Muscle of leg (tissue), 16 donors: ENCODE results near the gene PDLIM7. TPM values are rescaled to one million over a fixed set of nuclear protein-coding genes. Genes with fewer than 3 reads are reported as not detected.
A peak's percentile ranks its signal among the peaks of the same experiment; 100 is the strongest.

ENCODE experiments used
- DNase-seq: peaks from one replicate; pipeline ENCODE4 v3.0.0; 2013
- H3K27ac ChIP-seq: one replicate; pipeline ENCODE4 v1.5.1; 2013; ENCODE audit warnings: mild to moderate bottlenecking, low read length, control low read depth
- H3K27me3 ChIP-seq: one replicate; pipeline ENCODE4 v1.6.1; 2013; ENCODE audit warnings: low read length; ENCODE audit not compliant: control insufficient read depth, insufficient read depth
- H3K36me3 ChIP-seq: one replicate; pipeline ENCODE4 v1.6.1; 2013; ENCODE audit warnings: low read length; ENCODE audit not compliant: control insufficient read depth, insufficient read depth
- H3K4me1 ChIP-seq: one replicate; pipeline ENCODE4 v1.6.1; 2013; ENCODE audit warnings: low read length; ENCODE audit not compliant: control insufficient read depth, insufficient read depth
- H3K4me3 ChIP-seq: one replicate; pipeline ENCODE4 v1.5.1; 2013; ENCODE audit warnings: low read length, control low read depth
- H3K9me3 ChIP-seq: replicated peaks from 2 replicates; pipeline ENCODE4 v1.6.1; 2013; ENCODE audit warnings: low read depth, low read length; ENCODE audit not compliant: control insufficient read depth
- WGBS: methylation state at CpG from one replicate; pipeline ENCODE4 v1.1.5; 2013; ENCODE audit warnings: missing lambda C conversion rate; ENCODE audit not compliant: insufficient coverage; 5-methylcytosine and 5-hydroxymethylcytosine counted together
- long read RNA-seq, 11 donors: transcript quantifications; one replicate each; lab custom pipeline, GENCODE V29; 2026
- polyA plus RNA-seq, 8 donors: library from polyadenylated mRNA; unstranded; fragments of 120-200 nt; gene quantifications; one replicate each; pipeline versions ENCODE4 v1.2.1 to v1.2.3, GENCODE V29; 2013; ENCODE audit warnings: inconsistent platforms in 1 of 8, low replicate concordance in 1 of 8; ENCODE audit not compliant: insufficient read length in 8 of 8, insufficient read depth in 1 of 8
- total RNA-seq: library from RNA; stranded (reverse); fragments of 120-200 nt; gene quantifications from one replicate; pipeline ENCODE4 v1.2.4, GENCODE V29; 2013

PDLIM7 gene, protein sequence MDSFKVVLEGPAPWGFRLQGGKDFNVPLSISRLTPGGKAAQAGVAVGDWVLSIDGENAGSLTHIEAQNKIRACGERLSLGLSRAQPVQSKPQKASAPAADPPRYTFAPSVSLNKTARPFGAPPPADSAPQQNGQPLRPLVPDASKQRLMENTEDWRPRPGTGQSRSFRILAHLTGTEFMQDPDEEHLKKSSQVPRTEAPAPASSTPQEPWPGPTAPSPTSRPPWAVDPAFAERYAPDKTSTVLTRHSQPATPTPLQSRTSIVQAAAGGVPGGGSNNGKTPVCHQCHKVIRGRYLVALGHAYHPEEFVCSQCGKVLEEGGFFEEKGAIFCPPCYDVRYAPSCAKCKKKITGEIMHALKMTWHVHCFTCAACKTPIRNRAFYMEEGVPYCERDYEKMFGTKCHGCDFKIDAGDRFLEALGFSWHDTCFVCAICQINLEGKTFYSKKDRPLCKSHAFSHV
- total RNA-seq: 97.1 TPM
- polyA plus RNA-seq: 100 to 1,000 TPM; 152 to 458 (median 295) TPM
- long read RNA-seq, donor 1, transcript PDLIM7-206 (4 exons, 1,015 nt): minor isoform, 7 of 53 reads
- long read RNA-seq, donor 1, transcript PDLIM7-202 (13 exons, 1,689 nt): minor isoform, 8 of 53 reads
- long read RNA-seq, donor 1, transcript PDLIM7-201 (8 exons, 977 nt): major isoform, 13 of 53 reads
- long read RNA-seq, donor 1, partial matches to known transcripts: 9 of 53 reads
- long read RNA-seq, donor 1, other reads (novel, unspliced or antisense): 14 of 53 reads
- long read RNA-seq, donor 2, partial matches to known transcripts: 0 of 2 reads
- long read RNA-seq, donor 2, other reads (novel, unspliced or antisense): 0 of 2 reads
- long read RNA-seq, donor 3, transcript PDLIM7-202 (13 exons, 1,689 nt): minor isoform, 7 of 102 reads
- long read RNA-seq, donor 3, transcript PDLIM7-206 (4 exons, 1,015 nt): minor isoform, 5 of 102 reads
- long read RNA-seq, donor 3, transcript PDLIM7-201 (8 exons, 977 nt): major isoform, 24 of 102 reads
- long read RNA-seq, donor 3, partial matches to known transcripts: 35 of 102 reads
- long read RNA-seq, donor 3, other reads (novel, unspliced or antisense): 27 of 102 reads
- long read RNA-seq, donor 4, transcript PDLIM7-201 (8 exons, 977 nt): major isoform, 19 of 63 reads
- long read RNA-seq, donor 4, transcript PDLIM7-206 (4 exons, 1,015 nt): minor isoform, 5 of 63 reads
- long read RNA-seq, donor 4, transcript PDLIM7-202 (13 exons, 1,689 nt): minor isoform, 7 of 63 reads
- long read RNA-seq, donor 4, partial matches to known transcripts: 26 of 63 reads
- long read RNA-seq, donor 4, other reads (novel, unspliced or antisense): 5 of 63 reads
- long read RNA-seq, donor 5, transcript PDLIM7-206 (4 exons, 1,015 nt): minor isoform, 6 of 165 reads
- long read RNA-seq, donor 5, transcript PDLIM7-201 (8 exons, 977 nt): major isoform, 44 of 165 reads
- long read RNA-seq, donor 5, transcript PDLIM7-202 (13 exons, 1,689 nt): minor isoform, 24 of 165 reads
- long read RNA-seq, donor 5, partial matches to known transcripts: 43 of 165 reads
- long read RNA-seq, donor 5, other reads (novel, unspliced or antisense): 45 of 165 reads
- long read RNA-seq, donor 6, transcript PDLIM7-201 (8 exons, 977 nt): major isoform, 57 of 268 reads
- long read RNA-seq, donor 6, transcript PDLIM7-216 (3 exons, 636 nt): minor isoform, 5 of 268 reads
- long read RNA-seq, donor 6, transcript PDLIM7-202 (13 exons, 1,689 nt): minor isoform, 7 of 268 reads
- long read RNA-seq, donor 6, transcript PDLIM7-206 (4 exons, 1,015 nt): minor isoform, 23 of 268 reads
- long read RNA-seq, donor 6, partial matches to known transcripts: 142 of 268 reads
- long read RNA-seq, donor 6, other reads (novel, unspliced or antisense): 29 of 268 reads
- long read RNA-seq, donor 7, transcript PDLIM7-206 (4 exons, 1,015 nt): minor isoform, 5 of 79 reads
- long read RNA-seq, donor 7, transcript PDLIM7-202 (13 exons, 1,689 nt): minor isoform, 7 of 79 reads
- long read RNA-seq, donor 7, transcript PDLIM7-201 (8 exons, 977 nt): major isoform, 24 of 79 reads
- long read RNA-seq, donor 7, partial matches to known transcripts: 29 of 79 reads
- long read RNA-seq, donor 7, other reads (novel, unspliced or antisense): 13 of 79 reads
- long read RNA-seq, donor 8, transcript PDLIM7-201 (8 exons, 977 nt): major isoform, 11 of 31 reads
- long read RNA-seq, donor 8, transcript PDLIM7-206 (4 exons, 1,015 nt): minor isoform, 5 of 31 reads
- long read RNA-seq, donor 8, partial matches to known transcripts: 9 of 31 reads
- long read RNA-seq, donor 8, other reads (novel, unspliced or antisense): 0 of 31 reads
- long read RNA-seq, donor 9, transcript PDLIM7-202 (13 exons, 1,689 nt): major isoform, 7 of 51 reads
- long read RNA-seq, donor 9, transcript PDLIM7-206 (4 exons, 1,015 nt): minor isoform, 6 of 51 reads
- long read RNA-seq, donor 9, partial matches to known transcripts: 20 of 51 reads
- long read RNA-seq, donor 9, other reads (novel, unspliced or antisense): 11 of 51 reads
- long read RNA-seq, donor 10, transcript PDLIM7-202 (13 exons, 1,689 nt): minor isoform, 7 of 97 reads
- long read RNA-seq, donor 10, transcript PDLIM7-206 (4 exons, 1,015 nt): minor isoform, 11 of 97 reads
- long read RNA-seq, donor 10, transcript PDLIM7-201 (8 exons, 977 nt): major isoform, 12 of 97 reads
- long read RNA-seq, donor 10, partial matches to known transcripts: 49 of 97 reads
- long read RNA-seq, donor 10, other reads (novel, unspliced or antisense): 13 of 97 reads
- long read RNA-seq, donor 11, transcript PDLIM7-202 (13 exons, 1,689 nt): minor isoform, 7 of 48 reads
- long read RNA-seq, donor 11, transcript PDLIM7-201 (8 exons, 977 nt): major isoform, 12 of 48 reads
- long read RNA-seq, donor 11, partial matches to known transcripts: 20 of 48 reads
- long read RNA-seq, donor 11, other reads (novel, unspliced or antisense): 7 of 48 reads

DNA sequence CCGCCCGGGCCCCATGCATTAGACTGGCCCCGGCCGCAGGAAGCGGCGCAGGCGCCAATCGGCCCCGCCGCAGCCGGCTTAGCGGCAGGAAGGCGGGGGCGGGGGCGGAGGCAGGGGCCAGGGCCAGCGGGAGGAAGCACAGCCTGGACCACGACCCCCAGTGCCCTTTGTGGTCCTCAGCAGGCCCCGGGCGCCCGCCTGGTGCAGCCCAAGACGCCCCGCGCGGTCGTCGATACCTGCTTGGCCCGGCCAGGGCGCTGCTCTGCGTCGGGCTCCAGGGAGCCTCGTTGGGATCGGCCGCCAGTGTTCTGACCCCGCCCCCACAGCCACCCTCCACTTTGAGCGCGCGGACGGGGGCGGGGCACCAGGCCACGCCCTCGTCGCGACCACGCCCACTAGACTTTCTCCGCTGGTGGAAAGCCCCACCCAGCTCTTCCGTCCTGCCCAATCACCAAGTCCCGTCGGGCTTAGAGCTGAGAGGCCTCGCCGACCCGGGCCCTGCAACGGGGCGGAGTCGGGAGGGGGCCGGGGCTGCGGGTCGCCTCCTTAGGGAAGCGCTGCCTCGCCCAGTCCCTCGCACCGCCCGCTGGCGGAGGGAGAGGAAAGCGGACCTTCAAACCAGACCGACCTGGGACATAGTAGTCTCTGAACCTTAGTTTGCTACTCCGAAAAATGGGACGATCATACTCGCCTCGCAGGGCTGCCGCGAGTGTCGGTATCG lies at the start of gene PDLIM7:
Gene PDLIM7, minus strand, starts transcription at position 313 of the 721 bp plus-strand sequence. CDS start 1,092 bp downstream, outside the sequence.
- Histone ChIP-seq H3K27ac (peak within 1 kb of the TSS; percentile 97), H3K27me3 (peaks cover 4% of the 10 kb centered on the region), H3K4me3 (peak within 1 kb of the TSS; percentile 89), H3K36me3 (peaks cover 25% of the 10 kb centered on the region), H3K9me3 (no peaks in the 10 kb centered on the region), H3K4me1 (peaks cover 75% of the 10 kb centered on the region)
- under 1% methylated on average over 69 of the region's 73 CpGs for WGBS
- DNase-seq: peak; percentile 98

GRCh38 chr5:177546258-177546741 lies 48.9 kb upstream of the PDLIM7 start:
- Histone ChIP-seq H3K27ac (peak overlapping the region; percentile 87), H3K4me1 (peaks cover 35% of the 10 kb centered on the region), H3K36me3 (peaks cover 7% of the 10 kb centered on the region), H3K4me3 (no peak overlapping the region), H3K9me3 (no peaks in the 10 kb centered on the region), H3K27me3 (no peaks in the 10 kb centered on the region)
- WGBS: no CpG with 5 or more reads among the region's 1 CpG
- DNase-seq: peak; percentile 75

- Histone ChIP-seq H3K27me3 (no peaks in the 10 kb centered on the region), H3K36me3 (peaks cover 6% of the 10 kb centered on the region)
- WGBS: 27% methylated on average over 2 of the region's 4 CpGs
Measured at GRCh38 chr5:177545487-177546257, 48.3 kb upstream of the PDLIM7 start.

GRCh38 chr5:177542816-177543465 lies 45.5 kb upstream of the PDLIM7 start:
- Histone ChIP-seq H3K36me3 (peaks cover 19% of the 10 kb centered on the region), H3K9me3 (no peaks in the 10 kb centered on the region), H3K27ac (no peak overlapping the region), H3K4me1 (peaks cover 40% of the 10 kb centered on the region), H3K27me3 (no peaks in the 10 kb centered on the region), H3K4me3 (no peak overlapping the region)
- DNase-seq: no peak
- no CpG with 5 or more reads among the region's 4 CpGs for WGBS

More at GRCh38 chr5:177545487-177546257, 48.3 kb upstream of the PDLIM7 start:
- Histone ChIP-seq H3K27ac (peak overlapping the region; percentile 87), H3K4me1 (peaks cover 35% of the 10 kb centered on the region), H3K4me3 (no peak overlapping the region), H3K9me3 (no peaks in the 10 kb centered on the region)
- peak; percentile 90 for DNase-seq

DNA sequence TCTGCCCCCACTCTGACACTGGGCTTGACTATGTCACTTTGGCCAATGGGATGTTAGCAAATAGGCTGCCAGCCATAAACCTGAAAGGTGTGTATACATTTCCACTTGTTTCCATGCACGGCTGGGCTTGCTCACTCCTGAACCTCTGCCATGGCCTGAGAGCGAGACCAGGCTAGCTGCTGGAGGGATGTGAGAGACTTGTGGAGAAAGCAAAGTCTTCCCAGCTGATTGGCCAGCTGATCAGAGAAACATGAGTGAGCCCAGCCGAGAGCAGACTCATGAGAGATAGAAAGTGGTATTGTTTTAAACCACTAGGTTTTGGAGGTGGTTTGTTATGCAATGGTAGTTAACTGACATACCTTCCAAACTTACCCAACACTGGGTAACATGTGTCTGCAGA lies 43.0 kb upstream of the PDLIM7 start:
- DNase-seq: no peak
- WGBS: 78% methylated on average over 2 of the region's 3 CpGs
- Histone ChIP-seq H3K27me3 (no peaks in the 10 kb centered on the region), H3K9me3 (no peaks in the 10 kb centered on the region), H3K4me3 (no peak overlapping the region), H3K27ac (no peak overlapping the region), H3K36me3 (peaks cover 40% of the 10 kb centered on the region), H3K4me1 (peaks cover 35% of the 10 kb centered on the region)

DNA sequence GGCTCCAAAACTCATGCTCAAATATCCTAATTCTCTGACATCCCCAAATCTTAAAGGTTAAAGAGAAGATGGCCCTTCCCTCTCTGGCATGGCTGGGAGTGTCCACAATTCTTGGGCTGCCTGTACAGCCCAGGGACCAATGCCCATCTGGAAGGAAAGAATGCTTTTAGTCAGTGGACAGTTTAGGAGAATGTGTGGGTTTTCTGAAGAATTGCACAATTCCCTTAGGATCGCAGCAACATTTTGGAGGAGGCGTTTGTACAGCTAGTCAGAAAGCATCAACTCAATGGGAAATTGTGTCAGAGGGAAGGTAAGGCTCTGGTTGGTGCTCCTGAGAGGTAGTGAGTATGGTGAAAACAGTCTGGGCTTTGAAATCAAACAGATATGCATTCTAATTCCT lies 42.0 kb upstream of the PDLIM7 start:
- Histone ChIP-seq H3K36me3 (peaks cover 46% of the 10 kb centered on the region), H3K27me3 (no peaks in the 10 kb centered on the region), H3K27ac (no peak overlapping the region), H3K4me3 (no peak overlapping the region), H3K4me1 (peaks cover 30% of the 10 kb centered on the region), H3K9me3 (no peaks in the 10 kb centered on the region)
- WGBS: 73% methylated on average over 2 of the region's 2 CpGs
- no peak for DNase-seq
